H9 (cell line): ENCODE results near the gene HLTF. TPM values are rescaled to one million over a fixed set of nuclear protein-coding genes. Genes with fewer than 3 reads are reported as not detected.

ENCODE experiments used
- DNase-seq: peaks from one replicate; pipeline ENCODE4 v3.0.0-alpha.2; 2017
- H2AFZ ChIP-seq: one replicate; pipeline ENCODE4 v1.6.1; 2013; ENCODE audit warnings: mild to moderate bottlenecking, low read length, control low read depth, moderate library complexity
- H2AK5ac ChIP-seq: 2 replicates; pipeline ENCODE4 v1.6.1; 2013; ENCODE audit warnings: low read length, control low read depth, mixed read lengths; ENCODE audit not compliant: insufficient read length
- H2BK120ac ChIP-seq: one replicate; pipeline ENCODE4 v1.6.1; 2013; ENCODE audit warnings: low read depth, mild to moderate bottlenecking, low read length, control low read depth, inconsistent platforms; ENCODE audit not compliant: poor library complexity, severe bottlenecking
- H2BK12ac ChIP-seq: 2 replicates; pipeline ENCODE4 v1.6.1; 2013; ENCODE audit warnings: low read length, control low read depth, mixed read lengths, low read depth; ENCODE audit not compliant: insufficient read length
- H2BK15ac ChIP-seq: 2 replicates; pipeline ENCODE4 v1.6.1; 2013; ENCODE audit warnings: low read depth, low read length, control low read depth
- H2BK20ac ChIP-seq: one replicate; pipeline ENCODE4 v1.6.1; 2013; ENCODE audit warnings: low read depth, mild to moderate bottlenecking, low read length, control low read depth, inconsistent platforms; ENCODE audit not compliant: poor library complexity, severe bottlenecking
- H2BK5ac ChIP-seq: 2 replicates; pipeline ENCODE4 v1.6.1; 2013; ENCODE audit warnings: low read length, control low read depth, mixed read lengths; ENCODE audit not compliant: insufficient read length
- H3K14ac ChIP-seq: 2 replicates; pipeline ENCODE4 v1.6.1; 2013; ENCODE audit warnings: low read length, control low read depth; ENCODE audit not compliant: insufficient read depth
- H3K18ac ChIP-seq: 2 replicates; pipeline ENCODE4 v1.6.1; 2013; ENCODE audit warnings: low read depth, mild to moderate bottlenecking, mixed read lengths, low read length, control low read depth; ENCODE audit not compliant: insufficient read length
- H3K23ac ChIP-seq: 2 replicates; pipeline ENCODE4 v1.6.1; 2013; ENCODE audit warnings: low read length, control low read depth, mixed read lengths, low read depth; ENCODE audit not compliant: insufficient read length
- H3K23me2 ChIP-seq: 2 replicates; pipeline ENCODE4 v1.6.1; 2013; ENCODE audit warnings: low read depth, mild to moderate bottlenecking, mixed read lengths, low read length, control low read depth; ENCODE audit not compliant: insufficient read length, poor library complexity, severe bottlenecking
- H3K27ac ChIP-seq: 2 replicates; pipeline ENCODE4 v1.5.1; 2013; ENCODE audit warnings: low read length, control low read depth, mixed read lengths, low read depth; ENCODE audit not compliant: insufficient read length
- H3K27me3 ChIP-seq: 2 replicates; pipeline ENCODE4 v1.6.1; 2013; ENCODE audit warnings: low read length, control low read depth, inconsistent platforms; ENCODE audit not compliant: insufficient read depth
- H3K4ac ChIP-seq: 2 replicates; pipeline ENCODE4 v1.6.1; 2013; ENCODE audit warnings: low read depth, mild to moderate bottlenecking, control low read depth, inconsistent platforms, low read length, moderate library complexity
- H3K4me1 ChIP-seq: 2 replicates; pipeline ENCODE4 v1.6.1; 2013; ENCODE audit warnings: low read length, control low read depth, inconsistent platforms; ENCODE audit not compliant: insufficient read depth
- H3K4me2 ChIP-seq: 2 replicates; pipeline ENCODE4 v1.6.1; 2013; ENCODE audit warnings: low read length, control low read depth, mixed read lengths; ENCODE audit not compliant: insufficient read length, insufficient read depth
- H3K56ac ChIP-seq: 2 replicates; pipeline ENCODE4 v1.6.1; 2013; ENCODE audit warnings: low read depth, mild to moderate bottlenecking, mixed read lengths, low read length, control low read depth; ENCODE audit not compliant: insufficient read length
- H3K79me1 ChIP-seq: 2 replicates; pipeline ENCODE4 v1.6.1; 2013; ENCODE audit warnings: low read depth, mild to moderate bottlenecking, moderate library complexity, low read length, control low read depth, inconsistent platforms; ENCODE audit not compliant: insufficient read depth, poor library complexity, severe bottlenecking
- H3K79me2 ChIP-seq: 2 replicates; pipeline ENCODE4 v1.6.1; 2013; ENCODE audit warnings: low read length, control low read depth, inconsistent platforms; ENCODE audit not compliant: insufficient read depth
- H3K9ac ChIP-seq: 2 replicates; pipeline ENCODE4 v1.6.1; 2013; ENCODE audit warnings: low read length, control low read depth, mixed read lengths; ENCODE audit not compliant: insufficient read length; ENCODE audit errors: extremely low read depth
- H3K9me3 ChIP-seq: one replicate; pipeline ENCODE4 v1.6.1; 2013; ENCODE audit warnings: low read depth, low read length, inconsistent platforms; ENCODE audit not compliant: control insufficient read depth
- H3T11ph ChIP-seq: one replicate; pipeline ENCODE4 v1.6.1; 2013; ENCODE audit warnings: mild to moderate bottlenecking, low read length, control low read depth, inconsistent platforms
- H4K20me1 ChIP-seq: one replicate; pipeline ENCODE4 v1.6.1; 2013; ENCODE audit not compliant: control insufficient read depth, insufficient read length, insufficient read depth
- H4K5ac ChIP-seq: 2 replicates; pipeline ENCODE4 v1.6.1; 2013; ENCODE audit warnings: low read depth, mild to moderate bottlenecking, mixed read lengths, low read length, control low read depth; ENCODE audit not compliant: insufficient read length
- H4K8ac ChIP-seq: replicated peaks from 2 replicates; pipeline ENCODE4 v1.6.1; 2013; ENCODE audit warnings: low read length, control low read depth, mixed read lengths, low read depth; ENCODE audit not compliant: insufficient read length
- H4K91ac ChIP-seq: 2 replicates; pipeline ENCODE4 v1.6.1; 2013; ENCODE audit warnings: low read depth, mild to moderate bottlenecking, moderate library complexity, mixed read lengths, low read length, control low read depth; ENCODE audit not compliant: insufficient read length
- H3K27ac Mint-ChIP-seq, 3 experiments: 2 replicates in 2 of 3; 3 replicates in 1 of 3; pipeline ENCODE4 v1.8.0; 2020 to 2021; ENCODE audit warnings: mixed read lengths in 3 of 3, mild to moderate bottlenecking in 1 of 3, moderate library complexity in 1 of 3
- H3K27me3 Mint-ChIP-seq: 2 replicates; pipeline ENCODE4 v1.8.0; 2021; ENCODE audit warnings: low read depth, mild to moderate bottlenecking, moderate library complexity, mixed read lengths
- H3K36me3 Mint-ChIP-seq, 3 experiments: 2 replicates in 2 of 3; 3 replicates in 1 of 3; pipeline ENCODE4 v1.8.0; 2020 to 2021; ENCODE audit warnings: low read depth in 3 of 3, mixed read lengths in 3 of 3; ENCODE audit not compliant: insufficient read depth in 1 of 3
- H3K4me1 Mint-ChIP-seq, 2 experiments: 2 replicates each; pipeline ENCODE4 v1.8.0; 2020; ENCODE audit warnings: mixed read lengths in 2 of 2
- H3K4me3 Mint-ChIP-seq, 2 experiments: 2 replicates in 1 of 2; 3 replicates in 1 of 2; pipeline ENCODE4 v1.8.0; 2020 to 2021; ENCODE audit warnings: mild to moderate bottlenecking in 2 of 2, mixed read lengths in 2 of 2, moderate library complexity in 1 of 2
- H3K9me3 Mint-ChIP-seq, 2 experiments: 2 replicates in 1 of 2; 3 replicates in 1 of 2; pipeline ENCODE4 v1.8.0; 2020; ENCODE audit warnings: mild to moderate bottlenecking in 2 of 2, mixed read lengths in 2 of 2, moderate library complexity in 1 of 2
- CTCF ChIP-seq: fragments of 200-600 bp; sonication (generic); conservative IDR thresholded peaks from 3 replicates; pipeline ENCODE4 v1.8.0; 2021; ENCODE audit warnings: antibody characterized with exemption, mild to moderate bottlenecking
- WGBS: extraction: QIAGEN DNeasy Blood & Tissue Kit; methylation state at CpG from one replicate; pipeline ENCODE4 v1.1.7; 2013; ENCODE audit warnings: missing lambda C conversion rate, low lambda C conversion rate, mixed read lengths; ENCODE audit not compliant: insufficient read length; ENCODE audit errors: extremely low coverage; 5-methylcytosine and 5-hydroxymethylcytosine counted together
- total RNA-seq: library from RNA; stranded (reverse); gene quantifications from 2 replicates; pipeline ENCODE4 v1.2.1, GENCODE V29; 2021

The HLTF gene
- total RNA-seq, 1 experiment from 2014 or later = 41.5 TPM

GRCh38 chr3:148997623-148998022 lies 88.7 kb downstream of the HLTF start:
- H3K27me3 Mint-ChIP-seq = peaks cover 9% of the 10 kb centered on the region
- DNase-seq = no peak
- H3K4me3 Mint-ChIP-seq = no peak overlapping the region
- no peak overlapping the region for H3K23ac ChIP-seq
- H3T11ph ChIP-seq = no peak overlapping the region
- no CpG with 5 or more reads among the region's 1 CpG for WGBS
- no peak overlapping the region for H3K4me2 ChIP-seq
- no peaks in the 10 kb centered on the region for H4K20me1 ChIP-seq
- H3K9me3 Mint-ChIP-seq = no peaks in the 10 kb centered on the region
- peaks cover 2 to 24% (median 20%) of the 10 kb centered on the region in 3 experiments; a peak in 5 of 7 replicates for H3K36me3 Mint-ChIP-seq
- H2BK15ac ChIP-seq = no peak overlapping the region
- H3K27ac ChIP-seq = no peak overlapping the region
- no peak overlapping the region for H2BK5ac ChIP-seq
- H4K5ac ChIP-seq = no peak overlapping the region
- no peak overlapping the region for H2BK20ac ChIP-seq
- no peak overlapping the region; a peak in 2 of 7 replicates for H3K27ac Mint-ChIP-seq
- H3K14ac ChIP-seq = no peak overlapping the region
- no peak overlapping the region for H2BK120ac ChIP-seq
- H4K8ac ChIP-seq = no peak overlapping the region
- no peak overlapping the region for H2BK12ac ChIP-seq
- H4K91ac ChIP-seq = no peak overlapping the region
- no peaks in the 10 kb centered on the region; the same call in 1 of the 2 replicates for H3K27me3 ChIP-seq
- H3K4me1 ChIP-seq = peaks cover 6% of the 10 kb centered on the region; the same call in 1 of the 2 replicates
- no peaks in the 10 kb centered on the region for H3K23me2 ChIP-seq
- no peaks in the 10 kb centered on the region for H3K9me3 ChIP-seq
- no peak overlapping the region for H3K18ac ChIP-seq
- peaks cover 2% of the 10 kb centered on the region; the same call in 1 of the 2 replicates for H3K79me2 ChIP-seq
- no peak overlapping the region for H3K4ac ChIP-seq
- H3K9ac ChIP-seq = no peak overlapping the region
- no peak overlapping the region for H3K56ac ChIP-seq
- H3K79me1 ChIP-seq = no peaks in the 10 kb centered on the region
- H2AFZ ChIP-seq = no peak overlapping the region
- no peak overlapping the region for H2AK5ac ChIP-seq
- no peak for TF ChIP-seq CTCF
- peaks cover 32 to 34% of the 10 kb centered on the region in 2 experiments for H3K4me1 Mint-ChIP-seq
